SK-N-SH (cell line): ENCODE data around the gene CRACR2A. TPM values are rescaled to one million over a fixed set of nuclear protein-coding genes. Genes with fewer than 3 reads are reported as not detected.

Experiments
- CTCF ChIA-PET: fragments of 300-600, 350-600 bp; formaldehyde crosslinking; extraction: SDS; loops from one replicate; lab custom pipeline; 2021; lab: Yijun Ruan, JAX
- POLR2A ChIA-PET: fragments of 350-600 bp; sonication (Branson Sonifier 250); formaldehyde crosslinking; extraction: SDS; loops from one replicate; lab custom pipeline; 2020; ENCODE audit warnings: antibody characterized with exemption, inconsistent platforms; lab: Yijun Ruan, JAX
- DNase-seq: peaks from one replicate; pipeline ENCODE4 v3.0.0; 2012
- H2AFZ ChIP-seq: fragments of 200-600 bp; sonication (generic); 2 replicates; pipeline ENCODE4 v1.8.1; 2016; ENCODE audit warnings: antibody characterized with exemption, mild to moderate bottlenecking, low read depth
- H3F3A ChIP-seq: fragments of 200-600 bp; sonication (generic); replicated peaks from 2 replicates; pipeline ENCODE3; 2016; ENCODE audit warnings: antibody characterized with exemption, mild to moderate bottlenecking; ENCODE audit not compliant: insufficient read depth
- H3K27ac ChIP-seq, 2 experiments: fragments of 200-500 bp in 1 of 2; fragments of 200-600 bp in 1 of 2; sonication (Bioruptor generic) in 1 of 2; sonication (generic), shearing (Covaris generic) in 1 of 2; 2 replicates each; pipeline versions ENCODE4 v1.5.1 to v1.6.1; 2014 to 2016; ENCODE audit warnings: low read depth in 2 of 2, inconsistent platforms in 1 of 2, low read length in 1 of 2, mild to moderate bottlenecking in 1 of 2, mixed read lengths in 1 of 2
- H3K27me3 ChIP-seq: fragments of 200-600 bp; sonication (generic), shearing (Covaris generic); 2 replicates; pipeline ENCODE4 v1.6.1; 2016; ENCODE audit warnings: mixed run types; ENCODE audit not compliant: insufficient read depth
- H3K36me3 ChIP-seq, 2 experiments: fragments of 200-500 bp in 1 of 2; fragments of 200-600 bp in 1 of 2; sonication (Bioruptor generic) in 1 of 2; sonication (generic) in 1 of 2; replicated peaks in 1 of 2; 2 replicates each; pipeline versions ENCODE3 to v1.5.1; 2014 to 2016; ENCODE audit warnings: low read length in 1 of 2, mild to moderate bottlenecking in 1 of 2; ENCODE audit not compliant: insufficient read depth in 2 of 2, control insufficient read depth in 1 of 2
- H3K4me1 ChIP-seq, 2 experiments: fragments of 200-500 bp in 1 of 2; fragments of 200-600 bp in 1 of 2; sonication (Bioruptor generic) in 1 of 2; sonication (generic), shearing (Covaris generic) in 1 of 2; 2 replicates each; pipeline versions ENCODE4 v1.5.1 to v1.6.1; 2014 to 2016; ENCODE audit warnings: low read depth in 1 of 2, low read length in 1 of 2, mixed run types in 1 of 2; ENCODE audit not compliant: insufficient read depth in 2 of 2, control insufficient read depth in 1 of 2
- H3K4me2 ChIP-seq: fragments of 200-600 bp; sonication (generic), shearing (Covaris generic); 2 replicates; pipeline ENCODE4 v1.6.1; 2017; ENCODE audit warnings: mixed run types
- H3K4me3 ChIP-seq, 2 experiments: fragments of 200-500 bp in 1 of 2; fragments of 200-600 bp in 1 of 2; sonication (Bioruptor generic) in 1 of 2; sonication (generic), shearing (Covaris generic) in 1 of 2; 2 replicates each; pipeline versions ENCODE4 v1.5.1 to v1.8.1; 2014 to 2016; ENCODE audit warnings: low read depth in 2 of 2, inconsistent platforms in 1 of 2, low read length in 1 of 2, mild to moderate bottlenecking in 1 of 2, mixed read lengths in 1 of 2, moderate library complexity in 1 of 2
- H3K79me2 ChIP-seq: fragments of 200-600 bp; sonication (generic); 2 replicates; pipeline ENCODE4 v1.8.1; 2017; ENCODE audit warnings: mild to moderate bottlenecking; ENCODE audit not compliant: insufficient read depth
- H3K9ac ChIP-seq: fragments of 200-600 bp; sonication (generic); 2 replicates; pipeline ENCODE4 v1.6.1; 2017; ENCODE audit warnings: mixed run types
- H3K9me2 ChIP-seq: fragments of 200-600 bp; sonication (generic); 2 replicates; pipeline ENCODE4 v1.6.1; 2017; ENCODE audit warnings: mixed run types
- H3K9me3 ChIP-seq: fragments of 200-600 bp; sonication (generic); 2 replicates; pipeline ENCODE4 v1.6.1; 2017; ENCODE audit warnings: mixed run types, mild to moderate bottlenecking, moderate library complexity
- H4K20me1 ChIP-seq: fragments of 200-600 bp; sonication (generic); 2 replicates; pipeline ENCODE4 v1.6.1; 2017; ENCODE audit warnings: mild to moderate bottlenecking, mixed run types; ENCODE audit not compliant: insufficient read depth
- EP300 ChIP-seq, 2 experiments: IDR thresholded peaks; 2 replicates each; pipeline versions ENCODE4 v1.4.0 to v1.6.1; 2012; ENCODE audit warnings: borderline replicate concordance in 1 of 2, low read depth in 1 of 2, low read length in 1 of 2
- FOSL2 ChIP-seq: IDR thresholded peaks from 2 replicates; pipeline ENCODE4 v1.4.0; 2012; ENCODE audit warnings: low read depth, mild to moderate bottlenecking, moderate library complexity, borderline replicate concordance
- FOXJ3 ChIP-seq: sonication (generic); formaldehyde crosslinking; IDR thresholded peaks from 2 replicates; pipeline ENCODE4 v1.5.1; 2020; ENCODE audit warnings: mild to moderate bottlenecking, missing genetic modification reagents
- FOXM1 ChIP-seq: IDR thresholded peaks from 2 replicates; pipeline ENCODE4 v1.4.0; 2012; ENCODE audit warnings: low read depth, mild to moderate bottlenecking
- MAX ChIP-seq: IDR thresholded peaks from 2 replicates; pipeline ENCODE4 v1.4.0; 2012; ENCODE audit warnings: low read depth
- MEF2A ChIP-seq: IDR thresholded peaks from 2 replicates; pipeline ENCODE4 v1.4.0; 2012; ENCODE audit warnings: low read depth, borderline replicate concordance
- NFIC ChIP-seq: IDR thresholded peaks from 2 replicates; pipeline ENCODE4 v1.4.0; 2012; ENCODE audit warnings: borderline replicate concordance
- RAD21 ChIP-seq: IDR thresholded peaks from 2 replicates; pipeline ENCODE4 v1.6.1; 2012; ENCODE audit warnings: mild to moderate bottlenecking, low read length
- RCOR1 ChIP-seq: fragments of 150-350 bp; IDR thresholded peaks from 2 replicates; pipeline ENCODE4 v1.6.1; 2017; ENCODE audit warnings: antibody characterized with exemption, low read length
- REST ChIP-seq: IDR thresholded peaks from 2 replicates; pipeline ENCODE4 v1.6.1; 2012; ENCODE audit warnings: mild to moderate bottlenecking, low read depth, low read length, moderate library complexity
- RXRA ChIP-seq: IDR thresholded peaks from 2 replicates; pipeline ENCODE4 v1.4.0; 2012; ENCODE audit warnings: low read depth, mild to moderate bottlenecking, borderline replicate concordance
- TAF1 ChIP-seq: IDR thresholded peaks from 2 replicates; pipeline ENCODE4 v1.6.1; 2012; ENCODE audit warnings: low read depth, mild to moderate bottlenecking, low read length, moderate library complexity, borderline replicate concordance
- TCF12 ChIP-seq: IDR thresholded peaks from 2 replicates; pipeline ENCODE4 v1.4.0; 2012
- YY1 ChIP-seq: IDR thresholded peaks from 2 replicates; pipeline ENCODE4 v1.4.0; 2012; ENCODE audit warnings: low read depth, mild to moderate bottlenecking
- WGBS: methylation state at CpG from one replicate; pipeline ENCODE4 v1.1.6; 2017; ENCODE audit warnings: low lambda C conversion rate; 5-methylcytosine and 5-hydroxymethylcytosine counted together
- polyA plus RNA-seq, 3 experiments: library from polyadenylated mRNA; depleted of rRNA; stranded (reverse); fragments of >200 nt; gene quantifications; 2 replicates each; pipeline ENCODE4 v1.2.3, GENCODE V29; 2012
- TF ChIP-seq, protein P1 (sequence below): fragments of 150-350 bp; IDR thresholded peaks from 2 replicates; pipeline ENCODE4 v1.6.1; 2016; ENCODE audit warnings: mild to moderate bottlenecking, low read depth, low read length
- TF ChIP-seq, protein P2 (sequence below): IDR thresholded peaks from 2 replicates; pipeline ENCODE4; 2012

Gene CRACR2A
- polyA plus RNA-seq, 1 of the 3 experiments (the other 2 are of a cell fraction), result 0.12 TPM

DNA sequence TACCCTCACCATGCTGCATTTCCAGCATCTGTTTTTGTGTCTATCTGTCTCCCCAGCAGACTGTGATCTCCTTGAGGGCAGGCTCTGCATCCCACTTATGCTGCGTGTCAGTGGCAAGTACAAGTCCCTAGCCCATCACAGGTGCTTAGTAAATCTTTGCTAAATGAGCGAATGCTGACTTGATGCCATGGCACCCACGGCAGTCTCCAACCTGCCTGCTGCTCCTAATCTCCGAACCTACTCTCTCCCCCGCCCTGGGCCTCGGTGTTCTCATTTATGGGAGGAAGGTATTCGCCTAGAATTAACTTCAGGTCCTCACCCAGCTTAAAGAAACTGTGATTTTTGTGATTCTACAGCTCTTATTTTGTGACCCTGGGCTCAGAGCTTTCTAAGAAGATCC is 152.0 kb downstream of the CRACR2A start:
- Histone ChIP-seq H3K79me2 (no peaks in the 10 kb centered on the region), H3K9me3 (no peaks in the 10 kb centered on the region), H3K27me3 (peaks cover 17% of the 10 kb centered on the region), H3K9ac (no peak overlapping the region), H2AFZ (no peak overlapping the region), H3K4me1 (peaks cover 0 to 49% of the 10 kb centered on the region in 2 experiments; a peak in 2 of 4 replicates), H3K36me3 (no peaks in the 10 kb centered on the region), H3K9me2 (no peaks in the 10 kb centered on the region), H4K20me1 (no peaks in the 10 kb centered on the region), H3K27ac (no peak overlapping the region), H3K4me2 (no peak overlapping the region), H3K4me3 (no peak overlapping the region), H3F3A (no peaks in the 10 kb centered on the region)
- no peak for DNase-seq
- WGBS, result 51% methylated on average over 7 of the region's 7 CpGs
- TF ChIP-seq TCF12 (no peak), MEF2A (no peak), MAX (no peak), FOXM1 (no peak), FOSL2 (no peak), RAD21 (no peak), EP300 (IDR thresholded peaks at IDR 0.05; ENCODE audit: borderline replicate concordance in 1 of 2, low read depth in 1 of 2, low read length in 1 of 2) (no peak), NFIC (no peak), REST (no peak), TAF1 (no peak), YY1 (no peak), RCOR1 (no peak), FOXJ3 (CRISPR knock-in tag) (no peak), RXRA (no peak)
- TF ChIP-seq, protein P1, sequence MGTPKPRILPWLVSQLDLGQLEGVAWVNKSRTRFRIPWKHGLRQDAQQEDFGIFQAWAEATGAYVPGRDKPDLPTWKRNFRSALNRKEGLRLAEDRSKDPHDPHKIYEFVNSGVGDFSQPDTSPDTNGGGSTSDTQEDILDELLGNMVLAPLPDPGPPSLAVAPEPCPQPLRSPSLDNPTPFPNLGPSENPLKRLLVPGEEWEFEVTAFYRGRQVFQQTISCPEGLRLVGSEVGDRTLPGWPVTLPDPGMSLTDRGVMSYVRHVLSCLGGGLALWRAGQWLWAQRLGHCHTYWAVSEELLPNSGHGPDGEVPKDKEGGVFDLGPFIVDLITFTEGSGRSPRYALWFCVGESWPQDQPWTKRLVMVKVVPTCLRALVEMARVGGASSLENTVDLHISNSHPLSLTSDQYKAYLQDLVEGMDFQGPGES, result no peak
- TF ChIP-seq, protein P2, sequence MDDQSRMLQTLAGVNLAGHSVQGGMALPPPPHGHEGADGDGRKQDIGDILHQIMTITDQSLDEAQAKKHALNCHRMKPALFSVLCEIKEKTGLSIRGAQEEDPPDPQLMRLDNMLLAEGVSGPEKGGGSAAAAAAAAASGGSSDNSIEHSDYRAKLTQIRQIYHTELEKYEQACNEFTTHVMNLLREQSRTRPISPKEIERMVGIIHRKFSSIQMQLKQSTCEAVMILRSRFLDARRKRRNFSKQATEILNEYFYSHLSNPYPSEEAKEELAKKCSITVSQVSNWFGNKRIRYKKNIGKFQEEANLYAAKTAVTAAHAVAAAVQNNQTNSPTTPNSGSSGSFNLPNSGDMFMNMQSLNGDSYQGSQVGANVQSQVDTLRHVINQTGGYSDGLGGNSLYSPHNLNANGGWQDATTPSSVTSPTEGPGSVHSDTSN, result no peak
- ChIA-PET CTCF (no interaction called here), POLR2A (no interaction called here)
